Activated T-helper 2 cell treated with anti-CD3 and anti-CD28 coated beads, Interferon-gamma antibody, Interleukin-2, Interleukin-4, amounts not matched to agents 10 μg/mL and 5 μg/mL and 100 μg/mL, durations not matched to agents 14 hours and 24 hours and 36 hours (primary cell): ENCODE results near the gene MXI1. TPM values are rescaled to one million over a fixed set of nuclear protein-coding genes. Genes with fewer than 3 reads are reported as not detected.
A peak's percentile ranks its signal among the peaks of the same experiment; 100 is the strongest.

Experiments used
- DNase-seq: peaks from one replicate; pipeline ENCODE4 v3.0.0; 2021; ENCODE audit warnings: low spot score
- H3K27ac Mint-ChIP-seq: one replicate; pipeline ENCODE4 v1.8.0; 2021; ENCODE audit warnings: mixed read lengths
- H3K27me3 Mint-ChIP-seq: one replicate; pipeline ENCODE4 v1.8.0; 2021; ENCODE audit warnings: low read depth, mixed read lengths
- H3K36me3 Mint-ChIP-seq: one replicate; pipeline ENCODE4 v1.8.0; 2021; ENCODE audit warnings: low read depth, mixed read lengths
- H3K4me1 Mint-ChIP-seq: one replicate; pipeline ENCODE4 v1.8.0; 2021; ENCODE audit warnings: low read depth, mixed read lengths
- H3K4me3 Mint-ChIP-seq: one replicate; pipeline ENCODE4 v1.8.0; 2021; ENCODE audit warnings: low read depth, mild to moderate bottlenecking, moderate library complexity, mixed read lengths
- H3K9me3 Mint-ChIP-seq: one replicate; pipeline ENCODE4 v1.8.0; 2021; ENCODE audit warnings: mixed read lengths
- intact Hi-C: fragments of 100-400 bp; cut with micrococcal nuclease; formaldehyde crosslinking; loops from one replicate; pipeline ENCODE4 v1.15.1; 2023
- total RNA-seq: library from RNA; stranded (reverse); gene quantifications from 2 replicates; pipeline ENCODE4 v1.2.3, GENCODE V29; 2022

Gene MXI1
- total RNA-seq, 1 donor from 2014 or later, result 14.6 TPM

GRCh38 chr10:110305767-110306451 is 98.5 kb downstream of the MXI1 start:
- DNase-seq, result peak; percentile 50
- peak overlapping the region; percentile 93 for H3K4me3 Mint-ChIP-seq
- peak overlapping the region; percentile 94 for H3K27ac Mint-ChIP-seq
- peaks cover 39% of the 10 kb centered on the region for H3K4me1 Mint-ChIP-seq
- no peaks in the 10 kb centered on the region for H3K9me3 Mint-ChIP-seq
- intact Hi-C loops, result loop anchor here (1.0 to 10.0 kb wide), 8 partner anchors 79 to 611 kb away; partner anchors contain the start of genes BBIP1, PDCD4, SHOC2 and SMC3
- H3K36me3 Mint-ChIP-seq, result peaks cover 32% of the 10 kb centered on the region
- H3K27me3 Mint-ChIP-seq, result no peaks in the 10 kb centered on the region

DNA sequence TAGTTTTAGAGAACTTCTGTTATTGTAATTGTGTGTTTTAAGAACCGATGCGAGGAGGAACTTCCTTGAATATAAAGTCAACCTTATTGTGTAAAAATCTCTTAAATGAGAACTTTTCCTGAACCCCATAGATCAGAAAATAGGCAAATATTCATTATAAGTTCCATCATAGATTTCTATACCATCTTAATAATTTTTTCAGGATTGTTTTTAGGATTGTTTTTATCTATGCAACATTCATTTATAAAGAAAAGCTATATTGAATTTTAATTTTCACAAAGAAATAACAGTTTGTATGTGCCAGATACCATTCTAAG is 99.0 kb downstream of the MXI1 start:
- H3K4me1 Mint-ChIP-seq, result peaks cover 42% of the 10 kb centered on the region
- intact Hi-C loops, result loop anchor here (1.0 to 10.0 kb wide), 5 partner anchors 241 to 611 kb away; partner anchors contain the start of genes BBIP1, PDCD4 and SHOC2
- peak overlapping the region; percentile 94 for H3K27ac Mint-ChIP-seq
- H3K27me3 Mint-ChIP-seq, result no peaks in the 10 kb centered on the region
- no peak for DNase-seq
- no peaks in the 10 kb centered on the region for H3K9me3 Mint-ChIP-seq
- H3K36me3 Mint-ChIP-seq, result peaks cover 29% of the 10 kb centered on the region
- H3K4me3 Mint-ChIP-seq, result peak overlapping the region; percentile 55

GRCh38 chr10:110307805-110308204 is 100.4 kb downstream of the MXI1 start:
- no peaks in the 10 kb centered on the region for H3K9me3 Mint-ChIP-seq

DNA sequence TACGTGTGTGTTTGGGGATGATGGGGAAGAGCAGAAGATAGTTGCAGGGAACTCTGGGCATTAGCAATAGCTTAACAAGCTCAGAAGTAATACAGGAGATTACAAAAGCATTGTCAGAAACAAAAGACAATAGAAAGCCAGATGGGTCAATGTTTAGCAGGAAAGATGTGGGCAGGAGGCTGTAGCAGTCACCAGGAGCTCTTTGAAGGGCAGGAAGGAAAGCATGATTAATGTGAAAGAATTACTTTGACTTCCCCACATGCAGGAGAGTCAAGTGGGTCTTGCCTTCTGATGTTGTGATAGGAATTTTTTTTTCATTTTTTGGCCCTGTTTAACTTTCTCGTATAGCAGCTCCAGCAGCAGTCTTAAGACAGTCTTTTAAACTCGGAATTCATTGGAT is 103.3 kb downstream of the MXI1 start:
- Mint-ChIP-seq H3K4me3 (no peak overlapping the region), H3K9me3 (no peaks in the 10 kb centered on the region), H3K27ac (peak overlapping the region; percentile 30), H3K27me3 (no peaks in the 10 kb centered on the region), H3K36me3 (no peaks in the 10 kb centered on the region), H3K4me1 (peaks cover 37% of the 10 kb centered on the region)
- intact Hi-C loops, result loop anchor here (1.0 to 2.0 kb wide), 7 partner anchors 14 to 237 kb away; partner anchors contain the start of gene DUSP5
- DNase-seq, result no peak

More at GRCh38 chr10:110307805-110308204, 100.4 kb downstream of the MXI1 start:
- Mint-ChIP-seq H3K4me1 (peaks cover 37% of the 10 kb centered on the region), H3K27ac (no peak overlapping the region), H3K4me3 (no peak overlapping the region), H3K27me3 (no peaks in the 10 kb centered on the region), H3K36me3 (peaks cover 15% of the 10 kb centered on the region)
- no peak for DNase-seq
- intact Hi-C loops, result loop anchor here (5.0 to 10.0 kb wide), 2 partner anchors 567 to 609 kb away; partner anchors contain the start of genes BBIP1, PDCD4 and SHOC2

DNA sequence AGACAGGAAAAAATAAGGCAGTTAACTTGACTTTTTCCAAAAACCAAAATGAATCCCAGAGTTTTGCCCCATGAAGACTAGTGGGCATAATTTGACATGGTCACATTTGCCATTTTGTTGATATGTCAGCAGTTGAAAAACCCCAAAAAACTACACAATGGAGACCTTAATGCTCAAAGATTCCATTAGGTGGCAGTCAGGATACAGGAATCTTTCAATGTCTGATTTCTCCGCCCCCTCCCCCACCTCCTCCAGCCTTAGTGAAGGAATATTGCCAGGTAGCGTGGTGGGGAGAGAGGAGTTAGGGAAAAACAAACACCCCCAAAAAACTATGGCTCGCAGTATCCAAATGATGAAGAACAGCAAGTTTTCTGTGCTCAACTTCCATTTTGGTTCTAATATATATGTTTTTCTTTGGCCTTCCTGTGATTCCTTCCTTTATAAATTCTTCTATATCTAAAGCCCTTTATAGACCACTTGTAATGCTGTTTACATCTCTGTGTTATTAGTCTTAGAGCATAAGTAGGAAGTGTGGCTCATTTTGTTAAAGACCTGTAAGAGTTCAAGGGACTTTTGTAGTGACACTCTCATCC is 104.0 kb downstream of the MXI1 start:
- no peak overlapping the region for H3K4me3 Mint-ChIP-seq
- no peaks in the 10 kb centered on the region for H3K36me3 Mint-ChIP-seq
- H3K4me1 Mint-ChIP-seq, result peaks cover 33% of the 10 kb centered on the region
- DNase-seq, result no peak
- H3K9me3 Mint-ChIP-seq, result no peaks in the 10 kb centered on the region
- intact Hi-C loops, result loop anchor here (1.0 to 2.0 kb wide), 7 partner anchors 13 to 236 kb away; partner anchors contain the start of gene DUSP5
- H3K27me3 Mint-ChIP-seq, result no peaks in the 10 kb centered on the region
- H3K27ac Mint-ChIP-seq, result no peak overlapping the region

- intact Hi-C loops, result no loop called here
- no peak for DNase-seq
- no peaks in the 10 kb centered on the region for H3K36me3 Mint-ChIP-seq
- H3K4me3 Mint-ChIP-seq, result no peak overlapping the region
- peaks cover 33% of the 10 kb centered on the region for H3K4me1 Mint-ChIP-seq
- H3K27me3 Mint-ChIP-seq, result no peaks in the 10 kb centered on the region
- no peaks in the 10 kb centered on the region for H3K9me3 Mint-ChIP-seq
- no peak overlapping the region for H3K27ac Mint-ChIP-seq
Observed at GRCh38 chr10:110312206-110312605, 104.8 kb downstream of the MXI1 start.

- DNase-seq, result no peak
- Mint-ChIP-seq H3K4me3 (no peak overlapping the region), H3K36me3 (no peaks in the 10 kb centered on the region), H3K27ac (no peak overlapping the region), H3K9me3 (no peaks in the 10 kb centered on the region), H3K4me1 (peaks cover 40% of the 10 kb centered on the region), H3K27me3 (no peaks in the 10 kb centered on the region)
- intact Hi-C loops, result no loop called here
Observed at GRCh38 chr10:110313674-110314073, 106.3 kb downstream of the MXI1 start.

DNA sequence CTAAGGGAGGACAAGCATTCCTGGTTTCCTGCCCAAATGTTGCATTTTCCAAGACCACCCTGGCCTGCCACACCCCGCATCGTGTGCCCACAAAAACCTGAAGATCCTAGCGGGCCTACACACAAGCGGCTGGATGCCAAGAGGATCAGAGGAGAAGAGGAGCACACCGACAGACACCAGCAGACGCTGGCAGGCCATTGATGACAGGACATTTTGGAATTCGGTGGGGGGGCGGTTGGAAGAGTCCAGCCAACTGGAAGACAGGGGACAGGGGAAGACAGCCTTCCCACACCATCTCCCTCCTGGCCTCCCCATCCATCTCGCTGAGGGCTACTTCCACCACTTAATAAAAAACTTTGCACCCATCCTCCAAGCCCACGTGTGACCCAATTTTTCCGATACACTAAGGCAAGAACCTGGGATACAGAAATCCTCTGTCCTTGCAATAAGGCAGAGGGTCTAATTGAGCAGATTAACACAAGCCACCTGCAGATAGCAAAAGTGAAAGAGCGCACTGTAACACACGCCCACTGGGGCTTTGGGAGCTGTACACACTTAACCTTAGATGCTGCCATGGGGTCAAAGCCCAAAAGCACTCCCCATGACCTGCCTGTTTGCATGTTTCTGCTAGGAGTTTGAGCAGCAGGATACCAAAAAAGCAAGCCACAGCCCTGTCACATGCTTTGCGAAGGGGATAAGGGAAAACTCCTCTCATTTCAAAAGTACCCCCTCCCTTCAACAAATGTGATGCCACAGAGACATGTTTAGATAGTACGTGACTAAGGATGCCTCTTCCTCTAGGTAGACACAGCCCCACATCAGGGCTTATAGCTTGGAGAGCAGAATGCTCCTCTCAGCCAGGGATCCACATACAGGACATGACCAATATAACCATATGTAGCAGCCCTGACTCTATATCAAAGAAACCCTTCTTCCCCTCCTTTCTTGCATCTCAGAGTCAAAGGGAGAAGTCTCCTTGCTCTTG is 110.8 kb downstream of the MXI1 start:
- H3K27me3 Mint-ChIP-seq, result no peaks in the 10 kb centered on the region
- intact Hi-C loops, result no loop called here
- DNase-seq, result no peak
- no peak overlapping the region for H3K4me3 Mint-ChIP-seq
- H3K4me1 Mint-ChIP-seq, result peaks cover 30% of the 10 kb centered on the region
- no peak overlapping the region for H3K27ac Mint-ChIP-seq
- H3K9me3 Mint-ChIP-seq, result peaks cover 15% of the 10 kb centered on the region
- peaks cover 8% of the 10 kb centered on the region for H3K36me3 Mint-ChIP-seq

- peaks cover 8% of the 10 kb centered on the region for H3K36me3 Mint-ChIP-seq
- intact Hi-C loops, result no loop called here
- peaks cover 15% of the 10 kb centered on the region for H3K9me3 Mint-ChIP-seq
- no peak for DNase-seq
- H3K27ac Mint-ChIP-seq, result no peak overlapping the region
- no peak overlapping the region for H3K4me3 Mint-ChIP-seq
- H3K4me1 Mint-ChIP-seq, result peaks cover 53% of the 10 kb centered on the region
- no peaks in the 10 kb centered on the region for H3K27me3 Mint-ChIP-seq
Observed at GRCh38 chr10:110321869-110322620, 114.6 kb downstream of the MXI1 start.

DNA sequence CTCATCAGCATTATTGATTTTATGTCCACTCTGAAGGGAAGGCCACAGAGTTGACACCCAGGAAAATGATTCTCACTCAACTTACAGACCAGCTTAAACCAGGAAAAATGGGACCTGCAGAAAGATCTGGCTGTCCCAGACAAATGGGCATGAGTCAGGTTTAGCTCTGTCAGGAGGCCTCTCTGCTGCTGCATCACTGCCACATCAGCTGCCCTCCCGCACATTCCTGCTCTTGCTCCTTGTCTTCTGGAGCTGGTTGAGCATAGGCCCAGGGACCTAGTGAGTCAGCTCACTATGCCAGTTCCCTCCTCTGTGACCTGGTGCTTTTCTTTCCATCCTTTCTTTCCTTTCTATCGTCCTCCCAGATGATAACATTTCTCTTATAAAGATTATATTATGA is 116.1 kb downstream of the MXI1 start:
- peaks cover 8% of the 10 kb centered on the region for H3K36me3 Mint-ChIP-seq
- no peak overlapping the region for H3K4me3 Mint-ChIP-seq
- peaks cover 51% of the 10 kb centered on the region for H3K4me1 Mint-ChIP-seq
- intact Hi-C loops, result no loop called here
- DNase-seq, result no peak
- H3K9me3 Mint-ChIP-seq, result peaks cover 16% of the 10 kb centered on the region
- peak overlapping the region; percentile 31 for H3K27ac Mint-ChIP-seq
- H3K27me3 Mint-ChIP-seq, result no peaks in the 10 kb centered on the region

DNA sequence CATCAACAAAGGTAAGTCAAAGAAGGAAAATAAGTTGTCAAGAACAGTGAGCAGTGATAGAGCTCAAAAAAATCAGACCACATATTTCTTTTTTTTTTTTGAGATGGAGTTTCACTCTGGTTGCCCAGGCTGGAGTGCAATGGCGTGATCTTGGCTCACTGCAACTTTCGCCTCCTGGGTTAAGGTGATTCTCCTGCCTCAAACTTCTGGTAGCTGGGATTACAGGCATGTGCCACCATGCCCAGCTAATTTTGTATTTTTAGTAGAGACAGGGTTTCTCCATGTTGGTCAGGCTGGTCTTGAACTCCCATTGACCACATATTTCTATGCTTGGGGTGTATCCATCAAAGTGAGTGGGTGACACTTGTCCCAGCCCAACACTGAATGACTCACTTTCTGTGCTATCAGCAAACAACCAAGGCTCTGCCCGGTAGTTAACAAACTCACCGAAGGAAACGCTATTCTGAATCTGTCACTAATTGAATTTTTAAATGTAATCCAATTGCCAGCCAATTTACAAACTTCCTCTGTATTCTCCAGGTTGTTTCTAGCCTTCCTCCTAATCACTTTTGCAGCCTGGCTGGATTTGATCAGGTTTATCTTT is 116.9 kb downstream of the MXI1 start:
- Mint-ChIP-seq H3K4me1 (peaks cover 46% of the 10 kb centered on the region), H3K4me3 (peak overlapping the region; percentile 4), H3K27me3 (no peaks in the 10 kb centered on the region), H3K27ac (peak overlapping the region; percentile 82), H3K36me3 (peaks cover 9% of the 10 kb centered on the region), H3K9me3 (peaks cover 21% of the 10 kb centered on the region)
- intact Hi-C loops, result loop anchor here (1.0 to 2.0 kb wide), 2 partner anchors 14 to 90 kb away; no protein-coding TSS in a partner anchor
- no peak for DNase-seq
